HFFc6 (cell line): ENCODE results near the gene GBP7. TPM values are rescaled to one million over a fixed set of nuclear protein-coding genes. Genes with fewer than 3 reads are reported as not detected.

ENCODE experiments used
- DNase-seq: peaks from one replicate; pipeline ENCODE4 v3.0.0-alpha.2; 2018
- H3K27ac Mint-ChIP-seq: 2 replicates; pipeline ENCODE4 v1.8.0; 2020; ENCODE audit warnings: mild to moderate bottlenecking, mixed read lengths
- H3K27me3 Mint-ChIP-seq: 2 replicates; pipeline ENCODE4 v1.8.0; 2021; ENCODE audit warnings: mild to moderate bottlenecking, moderate library complexity, mixed read lengths; ENCODE audit not compliant: insufficient read depth
- H3K36me3 Mint-ChIP-seq: 2 replicates; pipeline ENCODE4 v1.8.0; 2021; ENCODE audit warnings: low read depth, mixed read lengths
- H3K4me1 Mint-ChIP-seq: 2 replicates; pipeline ENCODE4 v1.8.0; 2020; ENCODE audit warnings: low read depth, mixed read lengths
- H3K4me3 Mint-ChIP-seq: 2 replicates; pipeline ENCODE4 v1.8.0; 2020; ENCODE audit warnings: mild to moderate bottlenecking, moderate library complexity, mixed read lengths
- H3K9me3 Mint-ChIP-seq: 2 replicates; pipeline ENCODE4 v1.8.0; 2020; ENCODE audit warnings: mild to moderate bottlenecking, mixed read lengths
- total RNA-seq, 6 experiments: library from RNA; stranded (reverse); fragmentation: NEBNext Ultra II Directional; extraction: Animal tissue kit (Norgen Biotek cat#: 25700); gene quantifications; 2 replicates in 1 of 6; 3 replicates in 5 of 6; pipeline ENCODE4 v1.2.3, GENCODE V29; 2021
- TF ChIP-seq, protein P1 (sequence below): fragments of 200-600 bp; sonication (generic); IDR thresholded peaks from 2 replicates; pipeline ENCODE4 v1.5.0; 2021; ENCODE audit warnings: antibody characterized with exemption, mild to moderate bottlenecking

GBP7 gene
- total RNA-seq, 6 experiments from 2014 or later, result not detected

DNA sequence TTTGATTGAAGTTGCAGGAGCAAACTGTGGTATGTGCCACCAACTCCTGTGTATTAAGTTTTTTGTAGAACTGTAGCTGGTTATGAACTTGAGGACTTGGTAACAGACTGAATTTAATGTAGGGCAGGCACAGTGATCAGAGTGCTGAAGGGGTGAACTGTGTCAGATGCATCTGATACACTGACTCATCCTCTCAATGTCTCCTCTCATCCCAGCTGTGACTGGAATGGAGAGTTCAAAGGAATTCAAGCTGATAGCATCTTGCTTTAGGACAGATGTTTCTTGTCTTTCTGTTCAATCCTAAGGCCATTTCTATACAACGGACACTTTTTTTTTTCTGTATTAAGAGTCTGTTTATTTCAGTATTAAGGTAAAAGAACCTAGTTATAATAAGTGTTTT lies 85.8 kb downstream of the GBP7 start:
- TF ChIP-seq, protein P1, sequence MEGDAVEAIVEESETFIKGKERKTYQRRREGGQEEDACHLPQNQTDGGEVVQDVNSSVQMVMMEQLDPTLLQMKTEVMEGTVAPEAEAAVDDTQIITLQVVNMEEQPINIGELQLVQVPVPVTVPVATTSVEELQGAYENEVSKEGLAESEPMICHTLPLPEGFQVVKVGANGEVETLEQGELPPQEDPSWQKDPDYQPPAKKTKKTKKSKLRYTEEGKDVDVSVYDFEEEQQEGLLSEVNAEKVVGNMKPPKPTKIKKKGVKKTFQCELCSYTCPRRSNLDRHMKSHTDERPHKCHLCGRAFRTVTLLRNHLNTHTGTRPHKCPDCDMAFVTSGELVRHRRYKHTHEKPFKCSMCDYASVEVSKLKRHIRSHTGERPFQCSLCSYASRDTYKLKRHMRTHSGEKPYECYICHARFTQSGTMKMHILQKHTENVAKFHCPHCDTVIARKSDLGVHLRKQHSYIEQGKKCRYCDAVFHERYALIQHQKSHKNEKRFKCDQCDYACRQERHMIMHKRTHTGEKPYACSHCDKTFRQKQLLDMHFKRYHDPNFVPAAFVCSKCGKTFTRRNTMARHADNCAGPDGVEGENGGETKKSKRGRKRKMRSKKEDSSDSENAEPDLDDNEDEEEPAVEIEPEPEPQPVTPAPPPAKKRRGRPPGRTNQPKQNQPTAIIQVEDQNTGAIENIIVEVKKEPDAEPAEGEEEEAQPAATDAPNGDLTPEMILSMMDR, result no peak
- Mint-ChIP-seq H3K4me3 (no peak overlapping the region), H3K27me3 (no peaks in the 10 kb centered on the region), H3K9me3 (no peaks in the 10 kb centered on the region), H3K27ac (no peak overlapping the region), H3K4me1 (no peaks in the 10 kb centered on the region), H3K36me3 (no peaks in the 10 kb centered on the region)
- no peak for DNase-seq

DNA sequence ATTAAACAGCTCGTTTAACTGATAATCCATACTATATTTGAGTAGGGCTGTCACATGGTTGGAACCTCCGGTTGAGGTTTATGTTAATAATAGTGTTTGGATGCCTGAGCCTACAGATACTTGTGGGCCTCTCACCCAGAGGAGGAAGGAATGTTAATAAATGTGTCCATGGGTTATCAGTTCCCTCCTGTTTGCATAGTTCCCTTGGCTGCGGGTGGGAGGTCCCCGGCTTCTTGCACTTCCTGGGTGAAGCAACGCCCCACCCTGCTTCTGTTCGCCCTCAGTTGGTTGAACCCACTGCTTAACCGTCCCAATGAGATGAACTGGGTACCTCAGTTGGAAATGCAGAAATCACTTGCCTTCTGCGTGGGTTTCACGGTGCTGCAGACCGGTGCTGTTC lies 87.2 kb downstream of the GBP7 start:
- Mint-ChIP-seq H3K9me3 (no peaks in the 10 kb centered on the region), H3K27me3 (no peaks in the 10 kb centered on the region), H3K27ac (no peak overlapping the region), H3K4me3 (peak overlapping the region; percentile 49; the same call in 1 of the 2 replicates), H3K4me1 (no peaks in the 10 kb centered on the region), H3K36me3 (no peaks in the 10 kb centered on the region)
- TF ChIP-seq, protein P1, result no peak
- no peak for DNase-seq

DNA sequence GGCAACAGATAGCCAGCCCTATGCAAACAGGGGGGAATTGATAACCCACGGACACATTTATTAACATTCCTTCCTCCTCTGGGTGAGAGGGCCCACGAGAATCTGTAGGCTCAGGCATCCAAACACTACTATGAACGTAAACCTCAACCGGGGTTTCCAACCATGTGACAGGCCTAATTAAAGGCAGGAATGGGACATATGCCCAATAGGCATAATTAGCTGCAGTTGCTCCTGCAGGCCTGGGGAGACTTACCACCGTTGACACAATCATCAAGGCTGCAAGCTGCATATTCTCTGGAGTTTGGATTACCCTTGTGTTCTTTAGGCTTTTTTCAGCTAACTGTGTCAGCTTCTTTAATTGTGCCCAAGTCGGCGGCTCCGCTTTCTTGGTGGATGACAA lies 88.6 kb downstream of the GBP7 start:
- Mint-ChIP-seq H3K27ac (no peak overlapping the region), H3K27me3 (no peaks in the 10 kb centered on the region), H3K4me1 (no peaks in the 10 kb centered on the region), H3K36me3 (no peaks in the 10 kb centered on the region), H3K4me3 (no peak overlapping the region), H3K9me3 (no peaks in the 10 kb centered on the region)
- no peak for DNase-seq
- TF ChIP-seq, protein P1, result no peak

DNA sequence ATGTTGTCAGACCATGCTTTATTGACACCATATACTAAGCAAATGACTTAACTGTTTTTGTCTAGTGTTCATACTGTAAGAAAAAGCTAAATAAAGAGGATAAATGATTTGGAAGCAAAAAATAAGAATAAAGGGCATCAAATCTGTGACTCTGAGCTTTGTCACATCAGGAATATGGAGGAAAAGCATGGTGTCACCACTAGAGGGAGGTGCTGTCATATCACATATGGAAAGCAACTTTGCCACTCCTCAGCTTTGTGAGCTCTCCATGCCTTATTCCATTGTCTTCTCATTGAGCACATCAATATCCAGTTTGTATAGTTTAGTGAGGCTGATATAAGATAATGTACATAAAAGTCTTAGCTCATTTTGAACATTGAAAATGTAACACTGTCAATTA lies 90.0 kb downstream of the GBP7 start:
- Mint-ChIP-seq H3K4me3 (no peak overlapping the region), H3K4me1 (no peaks in the 10 kb centered on the region), H3K9me3 (no peaks in the 10 kb centered on the region), H3K27me3 (no peaks in the 10 kb centered on the region; the same call in 1 of the 2 replicates), H3K36me3 (no peaks in the 10 kb centered on the region), H3K27ac (no peak overlapping the region)
- TF ChIP-seq, protein P1, result peak; percentile 74
- no peak for DNase-seq

Other genes starting within 250 kb of the GBP7 start
- 10 to 100 TPM; 18.1 to 25.4 (median 23.7) TPM for gene KYAT3, start 183.4 kb downstream of the GBP7 start, total RNA-seq
- gene RBMXL1, start 183.4 kb downstream of the GBP7 start, total RNA-seq, result 1 to 10 TPM; 5.5 to 9.7 (median 8.2) TPM
- gene GBP3, start 153.1 kb downstream of the GBP7 start, total RNA-seq, result 10 to 100 TPM; 26.5 to 44.6 (median 39.3) TPM
- 10 to 100 TPM; 26.7 to 32.7 (median 29.9) TPM for gene GBP1, start 110.8 kb downstream of the GBP7 start, total RNA-seq
- under 1 TPM; 0.40 to 0.85 (median 0.52) TPM for gene GBP2, start 49.9 kb downstream of the GBP7 start, total RNA-seq
- under 1 TPM; 0.10 to 0.31 (median 0.22) TPM for gene GBP4, start 22.9 kb upstream of the GBP7 start, total RNA-seq
- gene GBP5, start 96.9 kb upstream of the GBP7 start, total RNA-seq, result under 1 TPM in 2 of 6 experiments, not detected in 4; 0.10 to 0.34 TPM
- gene GBP6, start 188.1 kb upstream of the GBP7 start, total RNA-seq, result not detected